WTC11 (cell line): ENCODE data around the gene PCDH1. TPM values are rescaled to one million over a fixed set of nuclear protein-coding genes. Genes with fewer than 3 reads are reported as not detected.

Experiments
- ATAC-seq: fragments of 200-7000 bp; cut with Tn5 transposase; 2 replicates; pipeline ENCODE4 v1.10.0; 2021; ENCODE audit warnings: mild to moderate bottlenecking, moderate library complexity
- CTCF ChIA-PET: fragments of 300-600 bp; sonication (Branson Sonifier 250); formaldehyde crosslinking; loops from one replicate; lab custom pipeline; 2021; ENCODE audit warnings: antibody characterized with exemption; lab: Charles Lee
- POLR2A ChIA-PET: fragments of 350-600 bp; sonication (Branson Sonifier 250); formaldehyde crosslinking; loops from one replicate; lab custom pipeline; 2021; ENCODE audit warnings: antibody characterized with exemption; lab: Charles Lee
- DNase-seq: peaks from one replicate; pipeline ENCODE4 v3.0.0; 2021; ENCODE audit warnings: low spot score
- H3K27ac Mint-ChIP-seq: 2 replicates; pipeline ENCODE4 v1.8.0; 2021; ENCODE audit warnings: mixed read lengths
- H3K27me3 Mint-ChIP-seq: 2 replicates; pipeline ENCODE4 v1.8.0; 2021; ENCODE audit warnings: low read depth, mild to moderate bottlenecking, moderate library complexity, mixed read lengths
- H3K36me3 Mint-ChIP-seq: 2 replicates; pipeline ENCODE4 v1.8.0; 2021; ENCODE audit warnings: mixed read lengths
- H3K4me1 Mint-ChIP-seq: 2 replicates; pipeline ENCODE4 v1.8.0; 2022; ENCODE audit warnings: mixed read lengths
- H3K4me3 Mint-ChIP-seq: 2 replicates; pipeline ENCODE4 v1.8.0; 2021; ENCODE audit warnings: mild to moderate bottlenecking, moderate library complexity, mixed read lengths
- H3K9me3 Mint-ChIP-seq: 2 replicates; pipeline ENCODE4 v1.8.0; 2021; ENCODE audit warnings: mixed read lengths
- CBFB ChIP-seq: sonication (generic); formaldehyde crosslinking; IDR thresholded peaks from 2 replicates; pipeline ENCODE4 v1.8.1; 2022; ENCODE audit warnings: mild to moderate bottlenecking, low read depth, missing genetic modification reagents
- ELF4 ChIP-seq: sonication (generic); formaldehyde crosslinking; IDR thresholded peaks from 2 replicates; pipeline ENCODE4 v1.8.1; 2022; ENCODE audit warnings: low read depth, mild to moderate bottlenecking, moderate library complexity, missing genetic modification reagents
- EMX1 ChIP-seq: fragments of 250-450 bp; sonication (Bioruptor Pico); IDR thresholded peaks from 2 replicates; pipeline ENCODE4 v1.8.0; 2021; ENCODE audit warnings: mild to moderate bottlenecking
- ETV6 ChIP-seq: sonication (generic); formaldehyde crosslinking; IDR thresholded peaks from 2 replicates; pipeline ENCODE4 v1.8.1; 2022; ENCODE audit warnings: mild to moderate bottlenecking, missing genetic modification reagents
- GABPB1 ChIP-seq: sonication (generic); formaldehyde crosslinking; IDR thresholded peaks from 2 replicates; pipeline ENCODE4 v1.8.1; 2023; ENCODE audit warnings: mild to moderate bottlenecking, missing genetic modification reagents
- GRHL2 ChIP-seq: fragments of 250-450 bp; sonication (Bioruptor Pico); IDR thresholded peaks from 2 replicates; pipeline ENCODE4 v1.8.0; 2022; ENCODE audit warnings: mild to moderate bottlenecking, moderate library complexity; ENCODE audit not compliant: insufficient replicate concordance, severe bottlenecking
- HMGA2 ChIP-seq: fragments of 250-450 bp; sonication (Bioruptor Pico); IDR thresholded peaks from 2 replicates; pipeline ENCODE4 v1.4.0; 2021; ENCODE audit warnings: mild to moderate bottlenecking, moderate library complexity
- JUN ChIP-seq: sonication (generic); formaldehyde crosslinking; IDR thresholded peaks from 2 replicates; pipeline ENCODE4 v1.8.0; 2023; ENCODE audit warnings: mild to moderate bottlenecking, missing genetic modification reagents
- KAT7 ChIP-seq: sonication (generic); formaldehyde crosslinking; IDR thresholded peaks from 2 replicates; pipeline ENCODE4 v1.8.1; 2023; ENCODE audit warnings: missing genetic modification reagents, mild to moderate bottlenecking, borderline replicate concordance
- NFE2L1 ChIP-seq: sonication (generic); formaldehyde crosslinking; IDR thresholded peaks from 2 replicates; pipeline ENCODE4 v1.8.1; 2023; ENCODE audit warnings: missing genetic modification reagents
- RORB ChIP-seq: fragments of 250-450 bp; sonication (Bioruptor Pico); IDR thresholded peaks from 2 replicates; pipeline ENCODE4 v1.9.0; 2021; ENCODE audit warnings: mild to moderate bottlenecking
- TCF7 ChIP-seq: sonication (generic); formaldehyde crosslinking; IDR thresholded peaks from 2 replicates; pipeline ENCODE4 v1.8.0; 2022; ENCODE audit warnings: mild to moderate bottlenecking, low read depth, missing genetic modification reagents, moderate library complexity
- TEAD1 ChIP-seq: sonication (generic); formaldehyde crosslinking; IDR thresholded peaks from 2 replicates; pipeline ENCODE4 v1.8.0; 2022; ENCODE audit warnings: mild to moderate bottlenecking, missing genetic modification reagents
- TEAD4 ChIP-seq: sonication (generic); formaldehyde crosslinking; IDR thresholded peaks from 2 replicates; pipeline ENCODE4 v1.8.0; 2022; ENCODE audit warnings: mild to moderate bottlenecking, missing genetic modification reagents
- TP53 ChIP-seq: sonication (generic); formaldehyde crosslinking; IDR thresholded peaks from 2 replicates; pipeline ENCODE4 v1.8.1; 2023; ENCODE audit warnings: mild to moderate bottlenecking, missing genetic modification reagents
- ZBTB21 ChIP-seq: sonication (generic); formaldehyde crosslinking; IDR thresholded peaks from 2 replicates; pipeline ENCODE4 v1.8.1; 2023; ENCODE audit warnings: mild to moderate bottlenecking, missing genetic modification reagents, borderline replicate concordance
- ZNF138 ChIP-seq: sonication (generic); formaldehyde crosslinking; conservative IDR thresholded peaks from 2 replicates; pipeline ENCODE4 v1.8.1; 2022; ENCODE audit warnings: mild to moderate bottlenecking, moderate library complexity, missing genetic modification reagents
- ZNF219 ChIP-seq: sonication (generic); formaldehyde crosslinking; IDR thresholded peaks from 2 replicates; pipeline ENCODE4 v1.8.0; 2023; ENCODE audit warnings: missing genetic modification reagents, mild to moderate bottlenecking, borderline replicate concordance
- ZNF232 ChIP-seq: sonication (generic); formaldehyde crosslinking; IDR thresholded peaks from 2 replicates; pipeline ENCODE4 v1.8.0; 2022; ENCODE audit warnings: mild to moderate bottlenecking, missing genetic modification reagents
- total RNA-seq: library from RNA; stranded (reverse); gene quantifications from 3 replicates; pipeline ENCODE4 v1.2.3, GENCODE V29; 2021
- TF ChIP-seq, protein P1 (sequence below): fragments of 250-450 bp; sonication (Bioruptor Pico); IDR thresholded peaks from 2 replicates; pipeline ENCODE4 v1.9.0; 2021; ENCODE audit warnings: mild to moderate bottlenecking, borderline replicate concordance
- TF ChIP-seq, protein P2 (sequence below): sonication (generic); formaldehyde crosslinking; IDR thresholded peaks from 2 replicates; pipeline ENCODE4 v1.8.1; 2022; ENCODE audit warnings: mild to moderate bottlenecking, moderate library complexity, missing genetic modification reagents
- TF ChIP-seq, protein P3 (sequence below): fragments of 250-450 bp; sonication (Bioruptor Pico); IDR thresholded peaks from 2 replicates; pipeline ENCODE4 v2.1.2; 2022; ENCODE audit warnings: mild to moderate bottlenecking, moderate library complexity
- TF ChIP-seq, protein P4 (sequence below): sonication (generic); formaldehyde crosslinking; IDR thresholded peaks from 2 replicates; pipeline ENCODE4 v1.8.1; 2023; ENCODE audit warnings: mild to moderate bottlenecking, missing genetic modification reagents, moderate library complexity
- TF ChIP-seq, protein P5 (sequence below): sonication (generic); formaldehyde crosslinking; IDR thresholded peaks from 2 replicates; pipeline ENCODE4 v1.8.1; 2022; ENCODE audit warnings: low read depth, missing genetic modification reagents, borderline replicate concordance
- TF ChIP-seq, protein P6 (sequence below): sonication (generic); formaldehyde crosslinking; IDR thresholded peaks from 2 replicates; pipeline ENCODE4 v1.8.0; 2023; ENCODE audit warnings: missing genetic modification reagents
- TF ChIP-seq, protein P7 (sequence below): sonication (generic); formaldehyde crosslinking; IDR thresholded peaks from 2 replicates; pipeline ENCODE4 v1.8.0; 2022; ENCODE audit warnings: mild to moderate bottlenecking, missing genetic modification reagents

The PCDH1 gene
- total RNA-seq, 1 experiment from 2014 or later, result 105 TPM

DNA sequence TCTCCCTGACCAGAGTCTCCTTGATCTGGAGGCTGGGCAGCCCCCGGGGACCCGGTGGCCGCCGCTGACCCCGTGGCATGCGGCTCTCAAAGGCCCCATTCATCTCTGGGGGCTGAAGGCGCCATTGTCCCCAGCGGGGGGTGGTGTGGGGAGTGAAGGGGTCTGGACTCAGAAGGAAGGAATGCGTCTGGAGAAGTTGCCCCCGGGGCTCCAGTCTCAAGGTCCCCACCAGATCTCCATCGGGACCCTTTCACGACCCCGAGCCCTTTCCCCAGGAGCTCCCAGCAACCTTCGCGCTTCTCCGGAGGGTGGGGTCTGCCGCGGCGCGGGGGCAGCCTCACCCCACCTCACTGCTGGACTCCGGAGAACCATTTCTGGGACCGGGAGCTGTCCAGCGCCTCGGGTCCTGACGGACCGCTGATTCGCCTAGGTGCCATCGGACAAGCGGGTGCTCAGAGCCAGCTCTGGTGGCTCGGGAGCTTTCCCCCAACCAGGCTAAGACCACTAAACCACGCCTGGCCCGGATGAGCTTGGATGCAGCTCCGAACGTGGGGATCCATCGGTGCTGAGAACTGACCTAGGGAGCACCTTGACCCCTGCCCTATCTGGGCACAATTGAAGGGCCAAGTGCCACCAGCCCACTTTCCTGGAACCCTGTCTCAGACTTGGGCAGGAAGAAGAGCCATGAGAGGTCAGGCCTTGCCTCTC lies 5.1 kb upstream of the PCDH1 start:
- ChIA-PET CTCF (interaction anchor here (0.6 to 10.0 kb wide), 27 partner anchors 13 to 812 kb away, joined by 3 to 406 read pairs (median 6); partner anchors contain the start of genes DELE1, GNPDA1, PCDH12 and RNF14), POLR2A (interaction anchor here (0.6 to 2.2 kb wide), 9 partner anchors 33 to 343 kb away, joined by 3 to 11 read pairs (median 3); partner anchors contain the start of genes HDAC3, RELL2 and RNF14)
- H3K9me3 Mint-ChIP-seq, result no peaks in the 10 kb centered on the region
- DNase-seq, result peak; percentile 86
- no peaks in the 10 kb centered on the region for H3K36me3 Mint-ChIP-seq
- peaks cover 6% of the 10 kb centered on the region; the same call in 1 of the 2 replicates for H3K27me3 Mint-ChIP-seq
- no peak overlapping the region for H3K27ac Mint-ChIP-seq
- peak; percentile 8 for ATAC-seq
- H3K4me3 Mint-ChIP-seq, result peak overlapping the region; percentile 70
- H3K4me1 Mint-ChIP-seq, result peaks cover 43% of the 10 kb centered on the region
- TF ChIP-seq, protein P1, sequence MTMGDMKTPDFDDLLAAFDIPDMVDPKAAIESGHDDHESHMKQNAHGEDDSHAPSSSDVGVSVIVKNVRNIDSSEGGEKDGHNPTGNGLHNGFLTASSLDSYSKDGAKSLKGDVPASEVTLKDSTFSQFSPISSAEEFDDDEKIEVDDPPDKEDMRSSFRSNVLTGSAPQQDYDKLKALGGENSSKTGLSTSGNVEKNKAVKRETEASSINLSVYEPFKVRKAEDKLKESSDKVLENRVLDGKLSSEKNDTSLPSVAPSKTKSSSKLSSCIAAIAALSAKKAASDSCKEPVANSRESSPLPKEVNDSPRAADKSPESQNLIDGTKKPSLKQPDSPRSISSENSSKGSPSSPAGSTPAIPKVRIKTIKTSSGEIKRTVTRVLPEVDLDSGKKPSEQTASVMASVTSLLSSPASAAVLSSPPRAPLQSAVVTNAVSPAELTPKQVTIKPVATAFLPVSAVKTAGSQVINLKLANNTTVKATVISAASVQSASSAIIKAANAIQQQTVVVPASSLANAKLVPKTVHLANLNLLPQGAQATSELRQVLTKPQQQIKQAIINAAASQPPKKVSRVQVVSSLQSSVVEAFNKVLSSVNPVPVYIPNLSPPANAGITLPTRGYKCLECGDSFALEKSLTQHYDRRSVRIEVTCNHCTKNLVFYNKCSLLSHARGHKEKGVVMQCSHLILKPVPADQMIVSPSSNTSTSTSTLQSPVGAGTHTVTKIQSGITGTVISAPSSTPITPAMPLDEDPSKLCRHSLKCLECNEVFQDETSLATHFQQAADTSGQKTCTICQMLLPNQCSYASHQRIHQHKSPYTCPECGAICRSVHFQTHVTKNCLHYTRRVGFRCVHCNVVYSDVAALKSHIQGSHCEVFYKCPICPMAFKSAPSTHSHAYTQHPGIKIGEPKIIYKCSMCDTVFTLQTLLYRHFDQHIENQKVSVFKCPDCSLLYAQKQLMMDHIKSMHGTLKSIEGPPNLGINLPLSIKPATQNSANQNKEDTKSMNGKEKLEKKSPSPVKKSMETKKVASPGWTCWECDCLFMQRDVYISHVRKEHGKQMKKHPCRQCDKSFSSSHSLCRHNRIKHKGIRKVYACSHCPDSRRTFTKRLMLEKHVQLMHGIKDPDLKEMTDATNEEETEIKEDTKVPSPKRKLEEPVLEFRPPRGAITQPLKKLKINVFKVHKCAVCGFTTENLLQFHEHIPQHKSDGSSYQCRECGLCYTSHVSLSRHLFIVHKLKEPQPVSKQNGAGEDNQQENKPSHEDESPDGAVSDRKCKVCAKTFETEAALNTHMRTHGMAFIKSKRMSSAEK (CRISPR knock-in tag), result no peak
- TF ChIP-seq NFE2L1 (CRISPR knock-in tag), result no peak
- TF ChIP-seq TEAD1 (CRISPR knock-in tag), result no peak
- TF ChIP-seq ZBTB21 (CRISPR knock-in tag), result peak; percentile 68; the same call in 1 of the 2 replicates
- TF ChIP-seq, protein P2, sequence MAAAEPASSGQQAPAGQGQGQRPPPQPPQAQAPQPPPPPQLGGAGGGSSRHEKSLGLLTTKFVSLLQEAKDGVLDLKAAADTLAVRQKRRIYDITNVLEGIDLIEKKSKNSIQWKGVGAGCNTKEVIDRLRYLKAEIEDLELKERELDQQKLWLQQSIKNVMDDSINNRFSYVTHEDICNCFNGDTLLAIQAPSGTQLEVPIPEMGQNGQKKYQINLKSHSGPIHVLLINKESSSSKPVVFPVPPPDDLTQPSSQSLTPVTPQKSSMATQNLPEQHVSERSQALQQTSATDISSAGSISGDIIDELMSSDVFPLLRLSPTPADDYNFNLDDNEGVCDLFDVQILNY, result no peak; the same call in 1 of the 2 replicates
- TF ChIP-seq, protein P3, sequence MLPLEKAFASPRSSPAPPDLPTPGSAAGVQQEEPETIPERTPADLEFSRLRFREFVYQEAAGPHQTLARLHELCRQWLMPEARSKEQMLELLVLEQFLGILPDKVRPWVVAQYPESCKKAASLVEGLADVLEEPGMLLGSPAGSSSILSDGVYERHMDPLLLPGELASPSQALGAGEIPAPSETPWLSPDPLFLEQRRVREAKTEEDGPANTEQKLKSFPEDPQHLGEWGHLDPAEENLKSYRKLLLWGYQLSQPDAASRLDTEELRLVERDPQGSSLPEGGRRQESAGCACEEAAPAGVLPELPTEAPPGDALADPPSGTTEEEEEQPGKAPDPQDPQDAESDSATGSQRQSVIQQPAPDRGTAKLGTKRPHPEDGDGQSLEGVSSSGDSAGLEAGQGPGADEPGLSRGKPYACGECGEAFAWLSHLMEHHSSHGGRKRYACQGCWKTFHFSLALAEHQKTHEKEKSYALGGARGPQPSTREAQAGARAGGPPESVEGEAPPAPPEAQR, result no peak
- TF ChIP-seq GRHL2 (CRISPR knock-in tag), result no peak
- TF ChIP-seq ZNF232 (CRISPR knock-in tag), result peak; percentile 93
- 0 out of 2 replicates have a peak, but pooled peaks have one; percentile 20 for TF ChIP-seq ELF4 (CRISPR knock-in tag)
- TF ChIP-seq JUN (CRISPR knock-in tag), result peak; percentile 79
- TF ChIP-seq, protein P4, sequence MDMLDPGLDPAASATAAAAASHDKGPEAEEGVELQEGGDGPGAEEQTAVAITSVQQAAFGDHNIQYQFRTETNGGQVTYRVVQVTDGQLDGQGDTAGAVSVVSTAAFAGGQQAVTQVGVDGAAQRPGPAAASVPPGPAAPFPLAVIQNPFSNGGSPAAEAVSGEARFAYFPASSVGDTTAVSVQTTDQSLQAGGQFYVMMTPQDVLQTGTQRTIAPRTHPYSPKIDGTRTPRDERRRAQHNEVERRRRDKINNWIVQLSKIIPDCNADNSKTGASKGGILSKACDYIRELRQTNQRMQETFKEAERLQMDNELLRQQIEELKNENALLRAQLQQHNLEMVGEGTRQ (CRISPR knock-in tag), result no peak
- peak; percentile 75; the same call in 1 of the 2 replicates for TF ChIP-seq TP53
- TF ChIP-seq, protein P5, sequence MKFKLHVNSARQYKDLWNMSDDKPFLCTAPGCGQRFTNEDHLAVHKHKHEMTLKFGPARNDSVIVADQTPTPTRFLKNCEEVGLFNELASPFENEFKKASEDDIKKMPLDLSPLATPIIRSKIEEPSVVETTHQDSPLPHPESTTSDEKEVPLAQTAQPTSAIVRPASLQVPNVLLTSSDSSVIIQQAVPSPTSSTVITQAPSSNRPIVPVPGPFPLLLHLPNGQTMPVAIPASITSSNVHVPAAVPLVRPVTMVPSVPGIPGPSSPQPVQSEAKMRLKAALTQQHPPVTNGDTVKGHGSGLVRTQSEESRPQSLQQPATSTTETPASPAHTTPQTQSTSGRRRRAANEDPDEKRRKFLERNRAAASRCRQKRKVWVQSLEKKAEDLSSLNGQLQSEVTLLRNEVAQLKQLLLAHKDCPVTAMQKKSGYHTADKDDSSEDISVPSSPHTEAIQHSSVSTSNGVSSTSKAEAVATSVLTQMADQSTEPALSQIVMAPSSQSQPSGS, result no peak
- TF ChIP-seq GABPB1 (CRISPR knock-in tag), result no peak
- TF ChIP-seq ETV6 (CRISPR knock-in tag), result 0 out of 2 replicates have a peak, but pooled peaks have one; percentile 46
- TF ChIP-seq, protein P6, sequence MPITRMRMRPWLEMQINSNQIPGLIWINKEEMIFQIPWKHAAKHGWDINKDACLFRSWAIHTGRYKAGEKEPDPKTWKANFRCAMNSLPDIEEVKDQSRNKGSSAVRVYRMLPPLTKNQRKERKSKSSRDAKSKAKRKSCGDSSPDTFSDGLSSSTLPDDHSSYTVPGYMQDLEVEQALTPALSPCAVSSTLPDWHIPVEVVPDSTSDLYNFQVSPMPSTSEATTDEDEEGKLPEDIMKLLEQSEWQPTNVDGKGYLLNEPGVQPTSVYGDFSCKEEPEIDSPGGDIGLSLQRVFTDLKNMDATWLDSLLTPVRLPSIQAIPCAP, result no peak
- TF ChIP-seq, protein P7, sequence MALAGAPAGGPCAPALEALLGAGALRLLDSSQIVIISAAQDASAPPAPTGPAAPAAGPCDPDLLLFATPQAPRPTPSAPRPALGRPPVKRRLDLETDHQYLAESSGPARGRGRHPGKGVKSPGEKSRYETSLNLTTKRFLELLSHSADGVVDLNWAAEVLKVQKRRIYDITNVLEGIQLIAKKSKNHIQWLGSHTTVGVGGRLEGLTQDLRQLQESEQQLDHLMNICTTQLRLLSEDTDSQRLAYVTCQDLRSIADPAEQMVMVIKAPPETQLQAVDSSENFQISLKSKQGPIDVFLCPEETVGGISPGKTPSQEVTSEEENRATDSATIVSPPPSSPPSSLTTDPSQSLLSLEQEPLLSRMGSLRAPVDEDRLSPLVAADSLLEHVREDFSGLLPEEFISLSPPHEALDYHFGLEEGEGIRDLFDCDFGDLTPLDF (CRISPR knock-in tag), result 0 out of 2 replicates have a peak, but pooled peaks have one; percentile 75
- TF ChIP-seq ZNF219 (CRISPR knock-in tag), result 0 out of 2 replicates have a peak, but pooled peaks have one; percentile 51
- no peak for TF ChIP-seq TCF7
- TF ChIP-seq CBFB (CRISPR knock-in tag), result no peak
- no peak for TF ChIP-seq EMX1 (CRISPR knock-in tag)
- no peak for TF ChIP-seq ZNF138 (CRISPR knock-in tag)
- no peak for TF ChIP-seq KAT7 (CRISPR knock-in tag)
- TF ChIP-seq TEAD4 (CRISPR knock-in tag), result 0 out of 2 replicates have a peak, but pooled peaks have one; percentile 10
- no peak for TF ChIP-seq RORB
- no peak for TF ChIP-seq HMGA2 (CRISPR knock-in tag)
